ENCODE measurements around the gene PTDSS2.
A peak's percentile ranks its signal among the peaks of the same experiment; 100 is the strongest.

Gene PTDSS2

DNA sequence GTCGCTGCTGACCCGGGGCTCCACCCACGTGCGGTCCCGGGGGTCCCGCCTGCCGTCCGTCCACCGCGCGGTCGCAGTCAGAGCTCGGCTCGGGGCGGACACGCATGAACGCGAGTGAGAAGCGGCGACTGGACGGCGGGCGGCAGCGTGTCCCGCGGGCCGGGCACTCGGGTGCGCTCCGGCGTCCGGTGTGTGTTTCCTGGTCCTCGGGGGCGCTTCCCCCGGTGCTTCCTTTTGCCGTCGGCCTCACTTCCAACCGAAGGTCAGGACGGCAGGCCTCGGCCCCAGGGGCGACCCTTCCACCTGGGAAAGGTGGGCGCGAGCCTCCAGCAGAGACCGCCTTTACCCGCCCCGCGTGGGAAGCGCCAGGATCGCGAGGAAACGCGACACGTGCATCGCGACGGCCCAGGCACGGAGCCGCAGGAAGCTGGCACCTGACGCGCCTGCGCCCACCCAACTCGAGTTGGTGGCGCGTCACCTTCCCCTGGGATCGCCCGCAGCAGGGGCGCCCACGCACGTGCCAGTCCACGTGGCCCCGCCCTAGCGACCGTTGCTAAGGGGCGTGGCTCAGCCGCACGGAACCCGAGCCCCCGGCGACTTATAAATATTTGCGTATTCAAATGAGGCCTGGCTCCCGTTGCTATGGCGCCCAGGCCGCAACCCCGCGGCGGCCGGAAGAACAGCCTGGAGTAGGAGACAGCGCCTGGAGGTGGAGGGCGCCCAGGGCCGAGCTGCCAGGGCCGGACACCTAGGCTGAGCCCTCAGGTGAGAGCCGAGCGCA, 87.0 kb downstream of the PTDSS2 start, which contains the start of gene LRRC56:
TSS of gene LRRC56 (plus strand) at position 687 of the 781 bp plus-strand sequence. CDS start 3,158 bp downstream, outside the sequence.
- Histone ChIP-seq H2AFZ (ENCODE audit: low read length, unreplicated experiment) (no peak within 1 kb of the TSS), H3K4me3 (ENCODE audit: low read depth, low read length) (peak within 1 kb of the TSS; percentile 86), H3K36me3 (ENCODE audit: insufficient read depth, low read length) (0 out of 2 replicates have a peak, but pooled peaks cover 6% of the 10 kb centered on the region), H3K4me1 (ENCODE audit: control insufficient read depth, insufficient read depth, low read length, unreplicated experiment) (peaks cover 7% of the 10 kb centered on the region), H3K27me3 (ENCODE audit: insufficient read depth, low read length) (no peaks in the 10 kb centered on the region), H3K79me2 (ENCODE audit: control insufficient read depth, insufficient read depth, low read length, unreplicated experiment) (peaks cover 16% of the 10 kb centered on the region), H3K27ac (ENCODE audit: low read depth, low read length) (no peak within 1 kb of the TSS)

DNA sequence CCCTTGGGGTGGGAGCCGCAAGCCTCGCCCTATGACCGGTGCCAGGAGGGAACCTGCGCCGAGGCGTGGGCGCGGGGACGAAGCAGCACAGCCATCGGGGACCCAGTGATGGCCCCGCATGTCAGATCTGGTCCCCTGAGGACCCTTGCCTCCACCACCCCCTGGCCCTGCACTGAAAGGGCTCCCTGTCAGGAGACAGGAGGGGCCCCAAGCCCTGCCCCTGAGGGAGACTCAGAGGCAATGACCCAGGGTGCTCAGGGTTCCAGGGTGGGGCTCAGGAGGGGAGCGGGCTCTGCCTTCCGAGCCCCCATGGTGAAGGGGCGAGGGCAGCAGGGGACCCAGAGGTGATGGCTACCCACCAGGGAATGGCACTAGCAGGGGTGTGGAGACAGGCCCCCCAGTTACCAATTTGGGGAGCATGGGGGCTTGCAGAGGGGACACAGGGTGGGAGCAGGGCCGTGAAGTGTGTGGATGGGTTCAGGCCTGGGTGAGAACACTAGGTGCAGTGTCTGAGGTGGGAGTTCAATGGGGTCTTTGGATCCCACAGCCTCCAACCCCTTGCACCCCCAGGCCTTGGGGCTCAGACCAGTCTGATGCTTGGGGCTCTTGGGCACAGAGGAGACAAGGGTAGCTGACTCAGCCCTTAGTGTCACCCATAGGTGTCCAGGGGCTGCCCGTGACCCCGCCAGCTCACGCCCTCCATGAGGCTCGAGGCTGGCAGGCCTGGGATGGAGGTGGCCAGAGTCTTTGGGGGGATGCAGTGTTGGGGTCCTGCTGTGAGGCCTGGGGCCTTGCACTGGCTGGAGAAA, 87.7 kb downstream of the PTDSS2 start:
- Histone ChIP-seq H3K27ac (ENCODE audit: low read depth, low read length) (no peak overlapping the region), H3K4me1 (ENCODE audit: control insufficient read depth, insufficient read depth, low read length, unreplicated experiment) (peaks cover 7% of the 10 kb centered on the region), H3K4me3 (ENCODE audit: low read depth, low read length) (peak overlapping the region; percentile 86), H3K27me3 (ENCODE audit: insufficient read depth, low read length) (no peaks in the 10 kb centered on the region), H3K36me3 (ENCODE audit: insufficient read depth, low read length) (0 out of 2 replicates have a peak, but pooled peaks cover 3% of the 10 kb centered on the region), H3K79me2 (ENCODE audit: control insufficient read depth, insufficient read depth, low read length, unreplicated experiment) (peaks cover 16% of the 10 kb centered on the region), H2AFZ (ENCODE audit: low read length, unreplicated experiment) (no peak overlapping the region)

GRCh38 chr11:538431-539051, 88.5 kb downstream of the PTDSS2 start:
- Histone ChIP-seq H3K4me3 (ENCODE audit: low read depth, low read length) (no peak overlapping the region), H3K36me3 (ENCODE audit: insufficient read depth, low read length) (0 out of 2 replicates have a peak, but pooled peaks cover 1% of the 10 kb centered on the region), H2AFZ (ENCODE audit: low read length, unreplicated experiment) (no peak overlapping the region), H3K4me1 (ENCODE audit: control insufficient read depth, insufficient read depth, low read length, unreplicated experiment) (peaks cover 7% of the 10 kb centered on the region), H3K27ac (ENCODE audit: low read depth, low read length) (no peak overlapping the region), H3K27me3 (ENCODE audit: insufficient read depth, low read length) (no peaks in the 10 kb centered on the region), H3K79me2 (ENCODE audit: control insufficient read depth, insufficient read depth, low read length, unreplicated experiment) (peaks cover 15% of the 10 kb centered on the region)

- Histone ChIP-seq H3K79me2 (ENCODE audit: control insufficient read depth, insufficient read depth, low read length, unreplicated experiment) (no peaks in the 10 kb centered on the region), H3K4me3 (ENCODE audit: low read depth, low read length) (no peak overlapping the region), H3K27me3 (ENCODE audit: insufficient read depth, low read length) (no peaks in the 10 kb centered on the region), H2AFZ (ENCODE audit: low read length, unreplicated experiment) (no peak overlapping the region), H3K4me1 (ENCODE audit: control insufficient read depth, insufficient read depth, low read length, unreplicated experiment) (peaks cover 7% of the 10 kb centered on the region), H3K27ac (ENCODE audit: low read depth, low read length) (no peak overlapping the region), H3K36me3 (ENCODE audit: insufficient read depth, low read length) (no peaks in the 10 kb centered on the region)
Observed at GRCh38 chr11:539971-540481, 89.9 kb downstream of the PTDSS2 start.
